Stimulated activated CD4-positive, alpha-beta T cell treated with anti-CD3 and anti-CD28 coated beads, Interleukin-4, amount 100 ng/mL, for 4 hours (primary cell): ENCODE data around the gene SCGB2B2.
"Not testable (repeated sequence)": the region's sequence is repeated elsewhere in the genome, so short reads cannot be mapped to it uniquely, and the experiment has no call there.

Experiments used
- DNase-seq, 2 experiments: peaks; one replicate each; pipeline ENCODE4 v3.0.0-alpha.2; 2020

SCGB2B2 gene

GRCh38 chr19:34676697-34677385, at the start of gene SCGB2B2:
Gene SCGB2B2 (minus strand): TSS chr19:34677159. CDS start chr19:34594563, 82,596 bp downstream.
- DNase-seq: no peak

- DNase-seq: no peak
These were observed 48.4 kb upstream of the SCGB2B2 start for GRCh38 chr19:34725400-34725799.

- DNase-seq: no peak
These were observed 45.4 kb upstream of the SCGB2B2 start for GRCh38 chr19:34722353-34722752.

- DNase-seq: no peak
These were observed 38.4 kb upstream of the SCGB2B2 start for GRCh38 chr19:34715357-34715756.

- no peak for DNase-seq
These were observed 36.3 kb upstream of the SCGB2B2 start for GRCh38 chr19:34713262-34713637.

- peak in 1 of 2 experiments; percentile 49 for DNase-seq
These were observed 35.7 kb upstream of the SCGB2B2 start for GRCh38 chr19:34712395-34713261.

- no peak for DNase-seq
These were observed 34.9 kb upstream of the SCGB2B2 start for GRCh38 chr19:34711890-34712289.

GRCh38 chr19:34707661-34708060, 30.7 kb upstream of the SCGB2B2 start:
- no peak for DNase-seq

- DNase-seq: no peak
These were observed 15.6 kb upstream of the SCGB2B2 start for GRCh38 chr19:34692549-34692948.

- no peak for DNase-seq
These were observed 13.4 kb upstream of the SCGB2B2 start for GRCh38 chr19:34690372-34690771.

- DNase-seq: no peak
These were observed 11.6 kb upstream of the SCGB2B2 start for GRCh38 chr19:34688592-34688991.

GRCh38 chr19:34687348-34687747, 10.4 kb upstream of the SCGB2B2 start:
- DNase-seq: no peak

- DNase-seq: no peak
These were observed 9.5 kb upstream of the SCGB2B2 start for GRCh38 chr19:34686455-34686854.

GRCh38 chr19:34685266-34685665, 8.3 kb upstream of the SCGB2B2 start:
- not testable (repeated sequence) for DNase-seq

GRCh38 chr19:34681478-34681877, 4.5 kb upstream of the SCGB2B2 start:
- no peak for DNase-seq

- no peak for DNase-seq
These were observed 1.5 kb upstream of the SCGB2B2 start for GRCh38 chr19:34678421-34678820.

GRCh38 chr19:34678085-34678412, 1.1 kb upstream of the SCGB2B2 start:
- DNase-seq: no peak

GRCh38 chr19:34677386-34678084, 576 bp upstream of the SCGB2B2 start, which contains the start of gene ZNF302:
Gene ZNF302 (plus strand): TSS chr19:34677678. CDS start chr19:34678805, 1,127 bp downstream.
- peak; percentile 93 to 95 for DNase-seq

- DNase-seq: no peak
These were observed 1.0 kb downstream of the SCGB2B2 start for GRCh38 chr19:34675919-34676318.

GRCh38 chr19:34675250-34675649, 1.7 kb downstream of the SCGB2B2 start:
- DNase-seq: no peak

GRCh38 chr19:34673590-34673989, 3.4 kb downstream of the SCGB2B2 start:
- DNase-seq: no peak

GRCh38 chr19:34671972-34672371, 5.0 kb downstream of the SCGB2B2 start:
- no peak for DNase-seq

GRCh38 chr19:34669305-34669704, 7.7 kb downstream of the SCGB2B2 start:
- DNase-seq: no peak

GRCh38 chr19:34668690-34669089, 8.3 kb downstream of the SCGB2B2 start:
- not testable (repeated sequence) for DNase-seq
